ENCODE results near the gene CC2D2A.

Gene CC2D2A

DNA sequence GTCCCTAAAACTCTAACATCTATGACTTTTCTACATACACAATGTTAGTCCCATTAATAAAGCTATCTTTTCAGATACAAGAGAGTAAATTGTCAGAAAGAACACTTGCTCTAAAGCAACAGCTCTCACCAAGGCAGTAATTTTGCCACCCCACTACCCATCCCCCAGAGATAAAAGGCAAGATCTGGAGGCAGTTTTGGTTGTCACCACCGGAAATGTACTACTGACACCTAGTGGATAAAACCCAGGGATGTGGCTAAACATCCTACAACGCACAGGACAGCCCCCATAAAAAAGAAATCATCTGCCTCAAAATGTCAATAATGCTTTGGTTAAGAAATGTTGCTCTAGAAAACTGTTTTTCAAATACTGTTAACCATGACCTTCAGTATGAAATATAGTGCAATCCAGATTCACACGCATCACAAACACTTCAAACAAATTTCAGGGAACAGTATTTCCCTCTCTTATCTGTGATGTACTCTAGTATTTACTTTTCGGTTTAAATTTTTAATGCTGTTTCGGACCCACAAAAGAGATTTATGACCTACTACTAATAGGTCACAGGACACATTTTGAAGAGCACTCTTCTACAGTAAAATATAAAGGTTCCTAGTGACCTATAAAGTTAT lies 180.3 kb downstream of the CC2D2A start:
- Histone ChIP-seq H3K9ac (ENCODE audit: low read length) (no peak overlapping the region), H3K4me3 (ENCODE audit: insufficient read depth, low read length, poor library complexity, severe bottlenecking) (no peak overlapping the region), H3K27ac (ENCODE audit: low read depth, low read length) (no peak overlapping the region), H3F3A (ENCODE audit: insufficient read depth) (no peaks in the 10 kb centered on the region; the same call in 1 of the 2 replicates), H3K79me2 (ENCODE audit: insufficient read depth, low read length) (peaks cover 72% of the 10 kb centered on the region), H3K9me3 (ENCODE audit: insufficient read depth, low read length) (no peaks in the 10 kb centered on the region), H3K36me3 (ENCODE audit: low read length) (no peaks in the 10 kb centered on the region), H4K20me1 (ENCODE audit: low read depth, low read length) (peaks cover 3% of the 10 kb centered on the region; the same call in 1 of the 2 replicates), H3K4me2 (ENCODE audit: low read depth, low read length, poor library complexity, severe bottlenecking) (peak overlapping the region; percentile 13), H3K27me3 (ENCODE audit: low read length) (no peaks in the 10 kb centered on the region), H3K9me2 (replicated peaks; ENCODE audit: insufficient read depth, low read length) (no peaks in the 10 kb centered on the region), H2AFZ (ENCODE audit: low read depth, low read length, severe bottlenecking) (no peak overlapping the region)
- TF ChIP-seq CTCF (IDR thresholded peaks at IDR 0.05; ENCODE audit: insufficient read depth, low read length, poor library complexity, severe bottlenecking) = peak; percentile 75
- TF ChIP-seq EZH2phosphoT487 (conservative IDR thresholded peaks at IDR 0.05; ENCODE audit: low read length) = no peak
